ENCODE results near the gene SPAG16.

Gene SPAG16

GRCh38 chr2:214196260-214196659 lies 912.0 kb downstream of the SPAG16 start:
- no peak overlapping the region for H3K4me3 ChIP-seq (ENCODE audit: low read length)

DNA sequence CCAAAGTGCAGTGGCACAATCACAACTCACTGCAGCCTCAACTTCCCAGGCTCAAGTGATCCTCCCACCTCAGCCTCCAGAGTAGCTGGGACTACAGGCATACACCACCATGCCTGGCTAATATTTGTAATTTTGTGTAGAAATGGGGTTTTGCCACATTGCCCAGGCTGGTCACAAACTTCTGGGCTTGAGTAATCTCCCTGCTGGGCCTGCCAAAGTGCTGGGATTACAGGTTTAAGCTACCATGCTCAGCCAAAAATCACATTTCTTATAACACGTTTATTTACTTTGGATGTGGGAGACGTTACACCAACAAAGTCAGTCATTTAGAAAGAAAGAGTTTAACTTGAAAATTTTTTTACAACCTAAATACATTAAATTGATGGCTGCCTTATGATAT lies 917.6 kb downstream of the SPAG16 start:
- Histone ChIP-seq H3K9ac (ENCODE audit: low read length) (no peak overlapping the region), H3K4me2 (ENCODE audit: low read length) (no peak overlapping the region), H3K9me3 (ENCODE audit: insufficient read depth, low read length) (no peaks in the 10 kb centered on the region), H4K20me1 (ENCODE audit: insufficient read depth, low read length) (no peaks in the 10 kb centered on the region), H3K27ac (ENCODE audit: low read length) (no peak overlapping the region), H3K79me2 (ENCODE audit: low read length) (no peaks in the 10 kb centered on the region), H2AFZ (ENCODE audit: low read depth, low read length) (no peak overlapping the region), H3K36me3 (replicated peaks; ENCODE audit: low read depth, low read length) (no peaks in the 10 kb centered on the region), H3K4me1 (ENCODE audit: low read length) (no peaks in the 10 kb centered on the region), H3K27me3 (ENCODE audit: low read depth, low read length) (no peaks in the 10 kb centered on the region), H3K4me3 (ENCODE audit: low read length) (no peak overlapping the region)
- no peak for TF ChIP-seq EZH2phosphoT487 (IDR thresholded peaks at IDR 0.05; ENCODE audit: low read depth)

More at GRCh38 chr2:214196260-214196659, 912.0 kb downstream of the SPAG16 start:
- no peak overlapping the region for H3K4me2 ChIP-seq (ENCODE audit: low read length)
- H3K27ac ChIP-seq (ENCODE audit: low read length): no peak overlapping the region
- no peaks in the 10 kb centered on the region for H3K79me2 ChIP-seq (ENCODE audit: low read length)
- no peaks in the 10 kb centered on the region for H3K36me3 ChIP-seq (replicated peaks; ENCODE audit: low read depth, low read length)
- H3K9ac ChIP-seq (ENCODE audit: low read length): no peak overlapping the region
- no peak for TF ChIP-seq EZH2phosphoT487 (IDR thresholded peaks at IDR 0.05; ENCODE audit: low read depth)
- TF ChIP-seq, protein P1, sequence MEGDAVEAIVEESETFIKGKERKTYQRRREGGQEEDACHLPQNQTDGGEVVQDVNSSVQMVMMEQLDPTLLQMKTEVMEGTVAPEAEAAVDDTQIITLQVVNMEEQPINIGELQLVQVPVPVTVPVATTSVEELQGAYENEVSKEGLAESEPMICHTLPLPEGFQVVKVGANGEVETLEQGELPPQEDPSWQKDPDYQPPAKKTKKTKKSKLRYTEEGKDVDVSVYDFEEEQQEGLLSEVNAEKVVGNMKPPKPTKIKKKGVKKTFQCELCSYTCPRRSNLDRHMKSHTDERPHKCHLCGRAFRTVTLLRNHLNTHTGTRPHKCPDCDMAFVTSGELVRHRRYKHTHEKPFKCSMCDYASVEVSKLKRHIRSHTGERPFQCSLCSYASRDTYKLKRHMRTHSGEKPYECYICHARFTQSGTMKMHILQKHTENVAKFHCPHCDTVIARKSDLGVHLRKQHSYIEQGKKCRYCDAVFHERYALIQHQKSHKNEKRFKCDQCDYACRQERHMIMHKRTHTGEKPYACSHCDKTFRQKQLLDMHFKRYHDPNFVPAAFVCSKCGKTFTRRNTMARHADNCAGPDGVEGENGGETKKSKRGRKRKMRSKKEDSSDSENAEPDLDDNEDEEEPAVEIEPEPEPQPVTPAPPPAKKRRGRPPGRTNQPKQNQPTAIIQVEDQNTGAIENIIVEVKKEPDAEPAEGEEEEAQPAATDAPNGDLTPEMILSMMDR (IDR thresholded peaks at IDR 0.05; ENCODE audit: low read depth, low read length): no peak
- H3K9me3 ChIP-seq (ENCODE audit: insufficient read depth, low read length): no peaks in the 10 kb centered on the region
- no peaks in the 10 kb centered on the region for H4K20me1 ChIP-seq (ENCODE audit: insufficient read depth, low read length)
- no peaks in the 10 kb centered on the region for H3K4me1 ChIP-seq (ENCODE audit: low read length)
- H3K27me3 ChIP-seq (ENCODE audit: low read depth, low read length): no peaks in the 10 kb centered on the region
- H2AFZ ChIP-seq (ENCODE audit: low read depth, low read length): peak overlapping the region; percentile 54

GRCh38 chr2:214203214-214203613 lies 919.0 kb downstream of the SPAG16 start:
- Histone ChIP-seq H3K27ac (ENCODE audit: low read length) (no peak overlapping the region), H3K4me2 (ENCODE audit: low read length) (no peak overlapping the region), H3K9ac (ENCODE audit: low read length) (no peak overlapping the region), H3K4me3 (ENCODE audit: low read length) (no peak overlapping the region), H3K79me2 (ENCODE audit: low read length) (no peaks in the 10 kb centered on the region), H4K20me1 (ENCODE audit: insufficient read depth, low read length) (no peaks in the 10 kb centered on the region), H3K4me1 (ENCODE audit: low read length) (no peaks in the 10 kb centered on the region), H3K9me3 (ENCODE audit: insufficient read depth, low read length) (no peaks in the 10 kb centered on the region), H3K27me3 (ENCODE audit: low read depth, low read length) (no peaks in the 10 kb centered on the region), H2AFZ (ENCODE audit: low read depth, low read length) (no peak overlapping the region), H3K36me3 (replicated peaks; ENCODE audit: low read depth, low read length) (no peaks in the 10 kb centered on the region)
- no peak for TF ChIP-seq EZH2phosphoT487 (IDR thresholded peaks at IDR 0.05; ENCODE audit: low read depth)
- TF ChIP-seq, protein P1 (IDR thresholded peaks at IDR 0.05; ENCODE audit: low read depth, low read length): no peak

DNA sequence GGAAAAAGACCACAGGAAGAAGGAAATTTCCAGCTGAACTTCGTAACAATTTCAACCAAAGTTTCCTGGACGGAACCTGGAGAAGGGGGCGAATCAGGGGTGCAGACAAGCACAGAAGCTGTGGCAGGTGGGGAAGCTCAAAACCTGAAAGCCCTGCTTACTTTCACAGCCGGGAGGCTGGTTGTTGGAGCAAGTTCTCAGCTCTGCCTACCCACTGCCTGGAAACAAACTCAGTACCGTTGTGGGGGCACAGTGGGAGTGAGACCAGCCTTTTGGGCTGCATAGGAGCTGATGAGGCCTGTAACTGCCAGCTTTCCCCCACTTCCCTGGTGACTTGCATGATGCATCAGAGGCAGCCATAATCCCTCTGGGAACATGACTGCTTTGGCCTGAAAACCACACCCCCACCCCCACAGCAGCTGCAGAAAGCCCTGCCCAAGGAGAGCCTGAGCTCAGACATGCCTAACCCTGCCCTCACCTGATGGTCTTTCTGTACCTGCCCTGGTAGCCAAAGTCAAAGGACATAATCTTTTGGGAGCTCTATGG lies 919.6 kb downstream of the SPAG16 start:
- Histone ChIP-seq H3K27me3 (ENCODE audit: low read depth, low read length) (no peaks in the 10 kb centered on the region), H3K9ac (ENCODE audit: low read length) (no peak overlapping the region), H3K4me3 (ENCODE audit: low read length) (no peak overlapping the region), H4K20me1 (ENCODE audit: insufficient read depth, low read length) (no peaks in the 10 kb centered on the region), H3K4me2 (ENCODE audit: low read length) (no peak overlapping the region), H3K79me2 (ENCODE audit: low read length) (no peaks in the 10 kb centered on the region), H3K27ac (ENCODE audit: low read length) (no peak overlapping the region), H3K36me3 (replicated peaks; ENCODE audit: low read depth, low read length) (no peaks in the 10 kb centered on the region), H3K4me1 (ENCODE audit: low read length) (no peaks in the 10 kb centered on the region), H3K9me3 (ENCODE audit: insufficient read depth, low read length) (no peaks in the 10 kb centered on the region), H2AFZ (ENCODE audit: low read depth, low read length) (no peak overlapping the region)
- TF ChIP-seq, protein P1 (IDR thresholded peaks at IDR 0.05; ENCODE audit: low read depth, low read length): no peak
- TF ChIP-seq EZH2phosphoT487 (IDR thresholded peaks at IDR 0.05; ENCODE audit: low read depth): no peak
